Gastrocnemius medialis (tissue), 4 donors: ENCODE data around the gene NXN.
"Not testable (repeated sequence)": the region's sequence is repeated elsewhere in the genome, so short reads cannot be mapped to it uniquely, and the experiment has no call there.

Experiments used
- CTCF ChIP-seq, 5 experiments: fragments of 450-650 bp in 3 of 5; fragments of 200-600 bp in 2 of 5; sonication (generic) in 2 of 5; IDR thresholded peaks in 4 of 5; conservative IDR thresholded peaks in 1 of 5; 1 replicate in 4 of 5; 2 replicates in 1 of 5; pipeline ENCODE4 v1.5.1; 2016 to 2019; ENCODE audit warnings: antibody characterized with exemption in 5 of 5, mild to moderate bottlenecking in 3 of 5, moderate library complexity in 3 of 5
- POLR2A ChIP-seq, 2 donors: fragments of 450-650 bp; IDR thresholded peaks; one replicate each; pipeline ENCODE4 v1.6.1; 2017; ENCODE audit warnings: antibody characterized with exemption in 2 of 2, mild to moderate bottlenecking in 2 of 2, moderate library complexity in 2 of 2

- TF ChIP-seq CTCF (IDR thresholded peaks at IDR 0.05 in 4 of 5, conservative IDR thresholded peaks at IDR 0.05 in 1 of 5); POLR2A (IDR thresholded peaks at IDR 0.05): not testable (repeated sequence)
Measured at GRCh38 chr17:805886-806285, 173.7 kb downstream of the NXN start.
